ENCODE data around the gene BPTF. TPM values are rescaled to one million over a fixed set of nuclear protein-coding genes. Genes with fewer than 3 reads are reported as not detected.
A peak's percentile ranks its signal among the peaks of the same experiment; 100 is the strongest.
"Not testable (repeated sequence)": the region's sequence is repeated elsewhere in the genome, so short reads cannot be mapped to it uniquely, and the experiment has no call there.

The BPTF gene
- total RNA-seq, 5 donors from 2014 or later (not counting 1 experiment from before 2014, with no cell fraction given), result 155 to 173 (median 168) TPM

- peak in 5 of 35 experiments; percentile 3 to 22 (median 9) for DNase-seq
- ChIA-PET CTCF (no interaction called here), POLR2A (no interaction called here)
- no peaks in the 10 kb centered on the region for H3K27me3 ChIP-seq (replicated peaks in 1 of 2; ENCODE audit: control insufficient read depth in 2 of 2, extremely low read depth in 1 of 2, insufficient read depth in 2 of 2, low read length in 1 of 2)
- no peaks in the 10 kb centered on the region for H3K9me3 Mint-ChIP-seq
- no peak overlapping the region for H3K27ac ChIP-seq (ENCODE audit: low read length)
- H3K9me3 ChIP-seq, result no peaks in the 10 kb centered on the region
- no peak overlapping the region for H3K4me3 ChIP-seq (ENCODE audit: control insufficient read depth in 1 of 2, extremely low read depth in 1 of 2, low read length in 1 of 2)
- peaks cover 2 to 59% of the 10 kb centered on the region in 2 donors for H3K36me3 ChIP-seq (ENCODE audit: control insufficient read depth in 2 of 2, extremely low read depth in 1 of 2, insufficient read depth in 1 of 2, low read length in 1 of 2)
- no peaks in the 10 kb centered on the region for H3K4me1 ChIP-seq (ENCODE audit: control insufficient read depth in 1 of 2, extremely low read depth in 1 of 2, insufficient read depth in 2 of 2, low read length in 2 of 2)
- WGBS (ENCODE audit: insufficient coverage), result 82% methylated on average over 5 of the region's 7 CpGs
- H3K4me1 Mint-ChIP-seq, result peaks cover 6 to 18% (median 16%) of the 10 kb centered on the region in 3 donors
- H3K4me3 Mint-ChIP-seq, result no peak overlapping the region
- H3K27me3 Mint-ChIP-seq, result no peaks in the 10 kb centered on the region
- peaks cover 59% of the 10 kb centered on the region for H3K36me3 Mint-ChIP-seq
- ATAC-seq (replicated peaks in 1 of 4), result no peak
- H3K27ac Mint-ChIP-seq, result peak overlapping the region in 1 of 2 donors; percentile 59
Observed at GRCh38 chr17:67912656-67913055, 87.4 kb downstream of the BPTF start.

GRCh38 chr17:67920212-67920611 is 94.9 kb downstream of the BPTF start:
- H3K36me3 ChIP-seq (ENCODE audit: control insufficient read depth in 2 of 2, extremely low read depth in 1 of 2, insufficient read depth in 1 of 2, low read length in 1 of 2), result peaks cover 0 to 65% of the 10 kb centered on the region in 2 donors
- no peak overlapping the region for H3K27ac Mint-ChIP-seq
- no peak overlapping the region for H3K27ac ChIP-seq (ENCODE audit: low read length)
- H3K27me3 Mint-ChIP-seq, result no peaks in the 10 kb centered on the region
- no peaks in the 10 kb centered on the region for H3K9me3 ChIP-seq
- DNase-seq (no peak), ATAC-seq (replicated peaks in 1 of 4) (no peak)
- H3K4me3 Mint-ChIP-seq, result no peak overlapping the region
- POLR2A ChIA-PET, result no interaction called here
- H3K9me3 Mint-ChIP-seq, result no peaks in the 10 kb centered on the region
- H3K4me3 ChIP-seq (ENCODE audit: control insufficient read depth in 1 of 2, extremely low read depth in 1 of 2, low read length in 1 of 2), result no peak overlapping the region
- H3K36me3 Mint-ChIP-seq, result peaks cover 30% of the 10 kb centered on the region
- CTCF ChIA-PET, result interaction anchor here in 1 of 2 donors (0.6 kb wide), 1 partner anchor 118 kb away, joined by 3 read pairs; no protein-coding TSS in a partner anchor
- peaks cover 0 to 6% (median 3%) of the 10 kb centered on the region in 3 donors for H3K4me1 Mint-ChIP-seq
- no peaks in the 10 kb centered on the region for H3K27me3 ChIP-seq (replicated peaks in 1 of 2; ENCODE audit: control insufficient read depth in 2 of 2, extremely low read depth in 1 of 2, insufficient read depth in 2 of 2, low read length in 1 of 2)
- no peaks in the 10 kb centered on the region for H3K4me1 ChIP-seq (ENCODE audit: control insufficient read depth in 1 of 2, extremely low read depth in 1 of 2, insufficient read depth in 2 of 2, low read length in 2 of 2)
- no CpG with 5 or more reads among the region's 4 CpGs for WGBS (ENCODE audit: insufficient coverage)

- peaks cover 28% of the 10 kb centered on the region for H3K36me3 Mint-ChIP-seq
- peak overlapping the region in 1 of 2 donors; percentile 41 for H3K27ac Mint-ChIP-seq
- Histone ChIP-seq H3K4me3 (ENCODE audit: control insufficient read depth in 1 of 2, extremely low read depth in 1 of 2, low read length in 1 of 2) (no peak overlapping the region), H3K36me3 (ENCODE audit: control insufficient read depth in 2 of 2, extremely low read depth in 1 of 2, insufficient read depth in 1 of 2, low read length in 1 of 2) (peaks cover 0 to 70% of the 10 kb centered on the region in 2 donors), H3K27me3 (replicated peaks in 1 of 2; ENCODE audit: control insufficient read depth in 2 of 2, extremely low read depth in 1 of 2, insufficient read depth in 2 of 2, low read length in 1 of 2) (no peaks in the 10 kb centered on the region), H3K4me1 (ENCODE audit: control insufficient read depth in 1 of 2, extremely low read depth in 1 of 2, insufficient read depth in 2 of 2, low read length in 2 of 2) (no peaks in the 10 kb centered on the region), H3K27ac (ENCODE audit: low read length) (no peak overlapping the region), H3K9me3 (no peaks in the 10 kb centered on the region)
- POLR2A ChIA-PET, result no interaction called here
- WGBS (ENCODE audit: insufficient coverage), result 100% methylated on average over 1 of the region's 5 CpGs
- H3K4me1 Mint-ChIP-seq, result no peaks in the 10 kb centered on the region
- CTCF ChIA-PET, result interaction anchor here in 1 of 2 donors (0.6 kb wide), 1 partner anchor 16 kb away, joined by 3 read pairs; no protein-coding TSS in a partner anchor
- DNase-seq (no peak), ATAC-seq (replicated peaks in 1 of 4) (no peak)
- H3K27me3 Mint-ChIP-seq, result no peaks in the 10 kb centered on the region
- H3K4me3 Mint-ChIP-seq, result no peak overlapping the region
- H3K9me3 Mint-ChIP-seq, result no peaks in the 10 kb centered on the region
Observed at GRCh38 chr17:67922503-67922902, 97.2 kb downstream of the BPTF start.

GRCh38 chr17:67928842-67929241 is 103.5 kb downstream of the BPTF start:
- H3K27ac ChIP-seq (ENCODE audit: low read length); ATAC-seq (replicated peaks in 1 of 4); H3K4me3 Mint-ChIP-seq; POLR2A ChIA-PET; H3K4me1 Mint-ChIP-seq; H3K9me3 Mint-ChIP-seq; H3K27ac Mint-ChIP-seq; H3K4me1 ChIP-seq (ENCODE audit: control insufficient read depth in 1 of 2, extremely low read depth in 1 of 2, insufficient read depth in 2 of 2, low read length in 2 of 2); H3K9me3 ChIP-seq; H3K27me3 ChIP-seq (replicated peaks in 1 of 2; ENCODE audit: control insufficient read depth in 2 of 2, extremely low read depth in 1 of 2, insufficient read depth in 2 of 2, low read length in 1 of 2); DNase-seq; CTCF ChIA-PET; H3K4me3 ChIP-seq (ENCODE audit: control insufficient read depth in 1 of 2, extremely low read depth in 1 of 2, low read length in 1 of 2); H3K27me3 Mint-ChIP-seq: not testable (repeated sequence)
- peaks cover 33% of the 10 kb centered on the region for H3K36me3 Mint-ChIP-seq
- no CpG with 5 or more reads among the region's 4 CpGs for WGBS (ENCODE audit: insufficient coverage)
- peaks cover 16 to 84% of the 10 kb centered on the region in 2 donors for H3K36me3 ChIP-seq (ENCODE audit: control insufficient read depth in 2 of 2, extremely low read depth in 1 of 2, insufficient read depth in 1 of 2, low read length in 1 of 2)

- DNase-seq, result no peak
- ChIA-PET CTCF (interaction anchor here (0.6 kb wide), 2 partner anchors 112 to 150 kb away, joined by 3 to 4 read pairs; no protein-coding TSS in a partner anchor), POLR2A (interaction anchor here in 1 of 2 donors (0.6 kb wide), 1 partner anchor 200 kb away, joined by 4 read pairs; no protein-coding TSS in a partner anchor)
- H3K27ac Mint-ChIP-seq, result no peak overlapping the region
- Histone ChIP-seq H3K4me3 (ENCODE audit: control insufficient read depth in 1 of 2, extremely low read depth in 1 of 2, low read length in 1 of 2) (no peak overlapping the region), H3K36me3 (ENCODE audit: control insufficient read depth in 2 of 2, extremely low read depth in 1 of 2, insufficient read depth in 1 of 2, low read length in 1 of 2) (peaks cover 16 to 85% of the 10 kb centered on the region in 2 donors), H3K4me1 (ENCODE audit: control insufficient read depth in 1 of 2, extremely low read depth in 1 of 2, insufficient read depth in 2 of 2, low read length in 2 of 2) (no peaks in the 10 kb centered on the region), H3K9me3 (no peaks in the 10 kb centered on the region), H3K27me3 (replicated peaks in 1 of 2; ENCODE audit: control insufficient read depth in 2 of 2, extremely low read depth in 1 of 2, insufficient read depth in 2 of 2, low read length in 1 of 2) (no peaks in the 10 kb centered on the region), H3K27ac (ENCODE audit: low read length) (no peak overlapping the region)
- H3K4me3 Mint-ChIP-seq, result no peak overlapping the region
- H3K4me1 Mint-ChIP-seq, result no peaks in the 10 kb centered on the region
- no peaks in the 10 kb centered on the region for H3K9me3 Mint-ChIP-seq
- WGBS (ENCODE audit: insufficient coverage), result no CpG with 5 or more reads among the region's 5 CpGs
- no peaks in the 10 kb centered on the region for H3K27me3 Mint-ChIP-seq
- ATAC-seq (replicated peaks in 1 of 4), result no peak
- peaks cover 31% of the 10 kb centered on the region for H3K36me3 Mint-ChIP-seq
Observed at GRCh38 chr17:67931227-67931626, 105.9 kb downstream of the BPTF start.

GRCh38 chr17:67942810-67943209 is 117.5 kb downstream of the BPTF start:
- Mint-ChIP-seq H3K4me1 (no peaks in the 10 kb centered on the region), H3K9me3 (no peaks in the 10 kb centered on the region), H3K4me3 (no peak overlapping the region), H3K27me3 (no peaks in the 10 kb centered on the region), H3K27ac (no peak overlapping the region), H3K36me3 (peaks cover 56% of the 10 kb centered on the region)
- Histone ChIP-seq H3K27me3 (replicated peaks in 1 of 2; ENCODE audit: control insufficient read depth in 2 of 2, extremely low read depth in 1 of 2, insufficient read depth in 2 of 2, low read length in 1 of 2) (no peaks in the 10 kb centered on the region), H3K36me3 (ENCODE audit: control insufficient read depth in 2 of 2, extremely low read depth in 1 of 2, insufficient read depth in 1 of 2, low read length in 1 of 2) (peaks cover 17 to 88% of the 10 kb centered on the region in 2 donors), H3K9me3 (no peaks in the 10 kb centered on the region), H3K4me1 (ENCODE audit: control insufficient read depth in 1 of 2, extremely low read depth in 1 of 2, insufficient read depth in 2 of 2, low read length in 2 of 2) (no peaks in the 10 kb centered on the region), H3K27ac (ENCODE audit: low read length) (no peak overlapping the region), H3K4me3 (ENCODE audit: control insufficient read depth in 1 of 2, extremely low read depth in 1 of 2, low read length in 1 of 2) (no peak overlapping the region)
- WGBS (ENCODE audit: insufficient coverage), result no CpG with 5 or more reads among the region's 3 CpGs
- no peak for ATAC-seq (replicated peaks in 1 of 4)
- peak in 1 of 35 experiments; percentile 23 for DNase-seq
- ChIA-PET CTCF (no interaction called here), POLR2A (no interaction called here)

GRCh38 chr17:67944035-67944434 is 118.7 kb downstream of the BPTF start:
- ChIA-PET POLR2A (no interaction called here), CTCF (no interaction called here)
- Mint-ChIP-seq H3K4me1 (no peaks in the 10 kb centered on the region), H3K27me3 (no peaks in the 10 kb centered on the region), H3K4me3 (no peak overlapping the region), H3K9me3 (no peaks in the 10 kb centered on the region), H3K27ac (no peak overlapping the region), H3K36me3 (peaks cover 58% of the 10 kb centered on the region)
- no peak overlapping the region for H3K4me3 ChIP-seq (ENCODE audit: control insufficient read depth in 1 of 2, extremely low read depth in 1 of 2, low read length in 1 of 2)
- H3K9me3 ChIP-seq, result no peaks in the 10 kb centered on the region
- no peaks in the 10 kb centered on the region for H3K27me3 ChIP-seq (replicated peaks in 1 of 2; ENCODE audit: control insufficient read depth in 2 of 2, extremely low read depth in 1 of 2, insufficient read depth in 2 of 2, low read length in 1 of 2)
- peaks cover 17 to 91% of the 10 kb centered on the region in 2 donors for H3K36me3 ChIP-seq (ENCODE audit: control insufficient read depth in 2 of 2, extremely low read depth in 1 of 2, insufficient read depth in 1 of 2, low read length in 1 of 2)
- DNase-seq (no peak), ATAC-seq (replicated peaks in 1 of 4) (no peak)
- H3K4me1 ChIP-seq (ENCODE audit: control insufficient read depth in 1 of 2, extremely low read depth in 1 of 2, insufficient read depth in 2 of 2, low read length in 2 of 2), result no peaks in the 10 kb centered on the region
- no peak overlapping the region for H3K27ac ChIP-seq (ENCODE audit: low read length)
- WGBS (ENCODE audit: insufficient coverage), result 100% methylated on average over 2 of the region's 5 CpGs
